GM10248 (cell line): ENCODE measurements around the gene PRR22.

Source experiments
- CTCF ChIA-PET: fragments of 300-600 bp; sonication (Branson Sonifier 250); formaldehyde crosslinking; extraction: SDS; loops from one replicate; lab custom pipeline; 2021; ENCODE audit warnings: antibody characterized with exemption; lab: Yijun Ruan, JAX
- POLR2A ChIA-PET: fragments of 350-650 bp; sonication (Branson Sonifier 250); formaldehyde crosslinking; extraction: SDS; loops from one replicate; lab custom pipeline; 2020; ENCODE audit warnings: antibody characterized with exemption; lab: Yijun Ruan, JAX
- DNase-seq: peaks from one replicate; pipeline ENCODE4 v3.0.0; 2012; ENCODE audit errors: extremely low spot score
- CTCF ChIP-seq: IDR thresholded peaks from 2 replicates; pipeline ENCODE4 v1.5.1; 2012; ENCODE audit warnings: mild to moderate bottlenecking, low read depth; ENCODE audit errors: extremely low read depth, missing control alignments, control extremely low read depth

Gene PRR22

GRCh38 chr19:5824751-5825150 lies 40.2 kb upstream of the PRR22 start:
- DNase-seq: no peak
- no peak for TF ChIP-seq CTCF
- CTCF ChIA-PET: interaction anchor here (0.9 to 8.3 kb wide), 4 partner anchors 16 to 30 kb away, joined by 3 to 70 read pairs (median 5); partner anchors contain the start of gene NRTN
- POLR2A ChIA-PET: no interaction called here

- ChIA-PET CTCF (interaction anchor here (1.5 to 8.3 kb wide), 5 partner anchors 12 to 199 kb away, joined by 4 to 70 read pairs (median 5); partner anchors contain the start of gene NRTN), POLR2A (no interaction called here)
- TF ChIP-seq CTCF: no peak
- DNase-seq: no peak
Observed at GRCh38 chr19:5823579-5824281, 39.2 kb upstream of the PRR22 start.

- no peak for TF ChIP-seq CTCF
- CTCF ChIA-PET: interaction anchor here (1.5 to 8.3 kb wide), 5 partner anchors 11 to 200 kb away, joined by 4 to 70 read pairs (median 5); partner anchors contain the start of gene NRTN
- no peak for DNase-seq
- POLR2A ChIA-PET: no interaction called here
Observed at GRCh38 chr19:5822181-5822844, 37.8 kb upstream of the PRR22 start.

GRCh38 chr19:5821521-5822180 lies 37.1 kb upstream of the PRR22 start:
- ChIA-PET CTCF (interaction anchor here (1.2 to 1.6 kb wide), 2 partner anchors 15 to 18 kb away, joined by 4 read pairs; no protein-coding TSS in a partner anchor), POLR2A (no interaction called here)
- TF ChIP-seq CTCF: no peak
- DNase-seq: no peak

GRCh38 chr19:5820785-5821184 lies 36.2 kb upstream of the PRR22 start:
- POLR2A ChIA-PET: no interaction called here
- CTCF ChIA-PET: interaction anchor here (1.2 to 1.5 kb wide), 2 partner anchors 17 kb away, joined by 4 read pairs; no protein-coding TSS in a partner anchor
- DNase-seq: no peak
- no peak for TF ChIP-seq CTCF

GRCh38 chr19:5818594-5818993 lies 34.0 kb upstream of the PRR22 start:
- ChIA-PET CTCF (interaction anchor here (1.2 kb wide), 1 partner anchor 14 kb away, joined by 4 read pairs; the partner anchor contains the start of gene NRTN), POLR2A (no interaction called here)
- TF ChIP-seq CTCF: no peak
- DNase-seq: no peak
